Endothelial cell (in vitro differentiated cells): ENCODE data around the gene THRB. TPM values are rescaled to one million over a fixed set of nuclear protein-coding genes. Genes with fewer than 3 reads are reported as not detected.

Experiments used
- DNase-seq: peaks from one replicate; pipeline ENCODE4 v3.0.0; 2021; ENCODE audit warnings: low spot score
- H3K27ac Mint-ChIP-seq: one replicate; pipeline ENCODE4 v1.8.0; 2021; ENCODE audit warnings: mixed read lengths, inconsistent platforms; ENCODE audit not compliant: unreplicated experiment
- H3K27me3 Mint-ChIP-seq: one replicate; pipeline ENCODE4 v1.8.0; 2021; ENCODE audit warnings: mild to moderate bottlenecking, moderate library complexity, mixed read lengths, inconsistent platforms; ENCODE audit not compliant: unreplicated experiment
- H3K36me3 Mint-ChIP-seq: one replicate; pipeline ENCODE4 v1.8.0; 2021; ENCODE audit warnings: mild to moderate bottlenecking, low read depth, mixed read lengths, inconsistent platforms; ENCODE audit not compliant: unreplicated experiment
- H3K4me1 Mint-ChIP-seq: one replicate; pipeline ENCODE4 v1.8.0; 2021; ENCODE audit warnings: mild to moderate bottlenecking, mixed read lengths, inconsistent platforms; ENCODE audit not compliant: unreplicated experiment
- H3K4me3 Mint-ChIP-seq: one replicate; pipeline ENCODE4 v1.8.0; 2021; ENCODE audit warnings: mild to moderate bottlenecking, mixed read lengths, inconsistent platforms; ENCODE audit not compliant: unreplicated experiment
- H3K9me3 Mint-ChIP-seq: one replicate; pipeline ENCODE4 v1.8.0; 2021; ENCODE audit warnings: mixed read lengths, inconsistent platforms; ENCODE audit not compliant: unreplicated experiment
- CTCF ChIP-seq: fragments of 200-600 bp; sonication (generic); IDR thresholded peaks from one replicate; pipeline ENCODE4 v1.5.0; 2021; ENCODE audit warnings: antibody characterized with exemption; ENCODE audit not compliant: unreplicated experiment
- total RNA-seq: library from RNA; stranded (reverse); fragmentation: NEBNext Ultra II Directional; extraction: Animal tissue kit (Norgen Biotek cat#: 25700); gene quantifications from one replicate; pipeline ENCODE4 v1.2.1, GENCODE V29; 2021; ENCODE audit not compliant: unreplicated experiment

THRB gene
- total RNA-seq, 1 donor from 2014 or later, result 0.38 TPM

GRCh38 chr3:24372559-24373197, 122.0 kb downstream of the THRB start:
- TF ChIP-seq CTCF, result no peak
- DNase-seq, result no peak
- Mint-ChIP-seq H3K36me3 (no peaks in the 10 kb centered on the region), H3K27me3 (no peaks in the 10 kb centered on the region), H3K4me1 (no peaks in the 10 kb centered on the region), H3K9me3 (no peaks in the 10 kb centered on the region), H3K4me3 (no peak overlapping the region), H3K27ac (no peak overlapping the region)

GRCh38 chr3:24370352-24371090, 124.1 kb downstream of the THRB start:
- Mint-ChIP-seq H3K36me3 (no peaks in the 10 kb centered on the region), H3K9me3 (no peaks in the 10 kb centered on the region), H3K27me3 (no peaks in the 10 kb centered on the region), H3K27ac (no peak overlapping the region), H3K4me1 (no peaks in the 10 kb centered on the region), H3K4me3 (no peak overlapping the region)
- no peak for TF ChIP-seq CTCF
- DNase-seq, result no peak

- Mint-ChIP-seq H3K27ac (no peak overlapping the region), H3K4me3 (no peak overlapping the region), H3K4me1 (no peaks in the 10 kb centered on the region), H3K36me3 (no peaks in the 10 kb centered on the region), H3K27me3 (no peaks in the 10 kb centered on the region), H3K9me3 (no peaks in the 10 kb centered on the region)
- TF ChIP-seq CTCF, result no peak
- DNase-seq, result no peak
Observed at GRCh38 chr3:24368605-24369004, 126.0 kb downstream of the THRB start.

GRCh38 chr3:24367664-24368264, 126.9 kb downstream of the THRB start:
- no peak overlapping the region for H3K27ac Mint-ChIP-seq
- no peaks in the 10 kb centered on the region for H3K27me3 Mint-ChIP-seq
- no peaks in the 10 kb centered on the region for H3K9me3 Mint-ChIP-seq

More at GRCh38 chr3:24367664-24368264, 126.9 kb downstream of the THRB start:
- no peak for DNase-seq
- no peaks in the 10 kb centered on the region for H3K36me3 Mint-ChIP-seq
- no peak for TF ChIP-seq CTCF
- no peak overlapping the region for H3K4me3 Mint-ChIP-seq
- H3K4me1 Mint-ChIP-seq, result no peaks in the 10 kb centered on the region
